CD4-positive, alpha-beta T cell treated with Interleukin-6 for 4 hours (primary cell): Measurements from ENCODE around the gene PLXNB2.

Experiments
- DNase-seq: peaks from one replicate; pipeline ENCODE4 v3.0.0-alpha.2; 2020; ENCODE audit warnings: mixed read lengths

The PLXNB2 gene

GRCh38 chr22:50296658-50297490 lies 10.6 kb downstream of the PLXNB2 start:
- no peak for DNase-seq

GRCh38 chr22:50294319-50294656 lies 13.2 kb downstream of the PLXNB2 start:
- no peak for DNase-seq

- no peak for DNase-seq
Observed at GRCh38 chr22:50293441-50294318, 13.8 kb downstream of the PLXNB2 start.

- DNase-seq = no peak
Observed at GRCh38 chr22:50292643-50293440, 14.6 kb downstream of the PLXNB2 start.

- DNase-seq = no peak
Observed at GRCh38 chr22:50289942-50290630, 17.4 kb downstream of the PLXNB2 start.

GRCh38 chr22:50289151-50289941 lies 18.1 kb downstream of the PLXNB2 start:
- DNase-seq = no peak

GRCh38 chr22:50287731-50288130 lies 19.7 kb downstream of the PLXNB2 start:
- no peak for DNase-seq

- DNase-seq = no peak
Observed at GRCh38 chr22:50286701-50287318, 20.6 kb downstream of the PLXNB2 start.

GRCh38 chr22:50286275-50286674 lies 21.2 kb downstream of the PLXNB2 start:
- no peak for DNase-seq

GRCh38 chr22:50285568-50286229 lies 21.7 kb downstream of the PLXNB2 start:
- DNase-seq = no peak

- DNase-seq = no peak
Observed at GRCh38 chr22:50284479-50284878, 23.0 kb downstream of the PLXNB2 start.

GRCh38 chr22:50283821-50284220 lies 23.6 kb downstream of the PLXNB2 start:
- no peak for DNase-seq

- DNase-seq = no peak
Observed at GRCh38 chr22:50282361-50283155, 24.9 kb downstream of the PLXNB2 start.

GRCh38 chr22:50281957-50282356 lies 25.5 kb downstream of the PLXNB2 start:
- DNase-seq = no peak

- DNase-seq = no peak
Observed at GRCh38 chr22:50281384-50281760, 26.1 kb downstream of the PLXNB2 start.

- DNase-seq = no peak
Observed at GRCh38 chr22:50280708-50281383, 26.6 kb downstream of the PLXNB2 start.

- no peak for DNase-seq
Observed at GRCh38 chr22:50280022-50280707, 27.3 kb downstream of the PLXNB2 start.

GRCh38 chr22:50278956-50279619 lies 28.4 kb downstream of the PLXNB2 start:
- no peak for DNase-seq
